Peyer's patch (tissue), 4 donors: Measurements from ENCODE around the gene TLR3.

Experiments
- POLR2A ChIP-seq, 2 donors: fragments of 450-650 bp; IDR thresholded peaks; one replicate each; pipeline ENCODE4 v1.5.1; 2017; ENCODE audit warnings: antibody characterized with exemption in 2 of 2, mild to moderate bottlenecking in 2 of 2, moderate library complexity in 2 of 2
- TF ChIP-seq, protein P1 (sequence below), 6 experiments: fragments of 450-650 bp in 4 of 6; fragments of 200-600 bp in 2 of 6; sonication (generic) in 1 of 6; IDR thresholded peaks; one replicate each; pipeline ENCODE4 v1.5.1; 2017 to 2019; ENCODE audit warnings: antibody characterized with exemption in 6 of 6, mild to moderate bottlenecking in 3 of 6, moderate library complexity in 1 of 6

DNA sequence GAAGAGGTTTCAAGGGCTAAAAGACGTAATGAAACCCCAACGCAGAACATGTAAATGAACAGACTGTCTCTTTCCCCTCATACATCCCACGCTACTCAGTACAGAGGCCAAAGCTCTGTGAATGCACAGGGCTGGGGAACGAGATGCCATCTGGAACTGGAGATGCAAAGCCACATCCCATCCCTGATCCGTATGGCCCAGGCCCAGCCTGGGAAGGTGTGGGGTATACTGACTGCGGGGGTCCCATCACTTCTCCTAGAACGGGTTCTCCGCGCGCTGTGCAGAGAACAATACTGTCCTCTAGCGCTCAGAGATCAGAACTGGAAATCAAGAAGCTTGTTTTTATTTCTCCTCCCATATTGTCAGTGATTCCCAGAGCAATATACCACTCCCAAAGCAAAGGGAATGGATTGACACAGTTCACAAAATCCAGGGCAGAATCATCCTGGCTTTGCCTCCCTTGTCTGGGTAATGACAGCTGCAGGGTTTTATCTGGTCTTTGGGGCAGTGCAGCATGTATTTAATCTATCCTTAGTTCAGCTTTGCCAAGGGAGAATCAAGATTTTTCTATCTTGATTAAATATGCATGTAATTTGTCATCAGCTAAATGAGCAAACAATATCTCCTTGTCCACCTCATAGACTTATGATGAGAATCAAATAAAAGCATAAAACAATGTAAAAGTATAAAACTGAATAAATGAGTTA, 47.3 kb upstream of the TLR3 start:
- TF ChIP-seq, protein P1, sequence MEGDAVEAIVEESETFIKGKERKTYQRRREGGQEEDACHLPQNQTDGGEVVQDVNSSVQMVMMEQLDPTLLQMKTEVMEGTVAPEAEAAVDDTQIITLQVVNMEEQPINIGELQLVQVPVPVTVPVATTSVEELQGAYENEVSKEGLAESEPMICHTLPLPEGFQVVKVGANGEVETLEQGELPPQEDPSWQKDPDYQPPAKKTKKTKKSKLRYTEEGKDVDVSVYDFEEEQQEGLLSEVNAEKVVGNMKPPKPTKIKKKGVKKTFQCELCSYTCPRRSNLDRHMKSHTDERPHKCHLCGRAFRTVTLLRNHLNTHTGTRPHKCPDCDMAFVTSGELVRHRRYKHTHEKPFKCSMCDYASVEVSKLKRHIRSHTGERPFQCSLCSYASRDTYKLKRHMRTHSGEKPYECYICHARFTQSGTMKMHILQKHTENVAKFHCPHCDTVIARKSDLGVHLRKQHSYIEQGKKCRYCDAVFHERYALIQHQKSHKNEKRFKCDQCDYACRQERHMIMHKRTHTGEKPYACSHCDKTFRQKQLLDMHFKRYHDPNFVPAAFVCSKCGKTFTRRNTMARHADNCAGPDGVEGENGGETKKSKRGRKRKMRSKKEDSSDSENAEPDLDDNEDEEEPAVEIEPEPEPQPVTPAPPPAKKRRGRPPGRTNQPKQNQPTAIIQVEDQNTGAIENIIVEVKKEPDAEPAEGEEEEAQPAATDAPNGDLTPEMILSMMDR (IDR thresholded peaks at IDR 0.05) = peak in 4 of 6 experiments; percentile 43 to 65 (median 64)
- no peak for TF ChIP-seq POLR2A (IDR thresholded peaks at IDR 0.05)
